Sigmoid colon (tissue), 4 donors: ENCODE data around the gene HMCN1.

Experiments used
- EP300 ChIP-seq, 4 donors: sonication (generic); formaldehyde crosslinking; IDR thresholded peaks; one replicate each; pipeline ENCODE4 v1.6.1; 2017; ENCODE audit warnings: antibody characterized with exemption in 4 of 4
- POLR2A ChIP-seq, 2 donors: fragments of 450-650 bp; IDR thresholded peaks; one replicate each; pipeline ENCODE4 v1.6.1; 2016; ENCODE audit warnings: antibody characterized with exemption in 2 of 2, mild to moderate bottlenecking in 2 of 2, moderate library complexity in 2 of 2
- POLR2AphosphoS5 ChIP-seq, 4 donors: sonication (generic); formaldehyde crosslinking; IDR thresholded peaks; one replicate each; pipeline ENCODE4 v1.6.1; 2017; ENCODE audit warnings: antibody characterized with exemption in 4 of 4
- TF ChIP-seq, protein P1 (sequence below), 4 experiments: fragments of 450-650 bp in 3 of 4; fragments of 200-600 bp in 1 of 4; IDR thresholded peaks; one replicate each; pipeline ENCODE4 v1.5.1; 2016 to 2019; ENCODE audit warnings: antibody characterized with exemption in 4 of 4, mild to moderate bottlenecking in 3 of 4, moderate library complexity in 2 of 4

DNA sequence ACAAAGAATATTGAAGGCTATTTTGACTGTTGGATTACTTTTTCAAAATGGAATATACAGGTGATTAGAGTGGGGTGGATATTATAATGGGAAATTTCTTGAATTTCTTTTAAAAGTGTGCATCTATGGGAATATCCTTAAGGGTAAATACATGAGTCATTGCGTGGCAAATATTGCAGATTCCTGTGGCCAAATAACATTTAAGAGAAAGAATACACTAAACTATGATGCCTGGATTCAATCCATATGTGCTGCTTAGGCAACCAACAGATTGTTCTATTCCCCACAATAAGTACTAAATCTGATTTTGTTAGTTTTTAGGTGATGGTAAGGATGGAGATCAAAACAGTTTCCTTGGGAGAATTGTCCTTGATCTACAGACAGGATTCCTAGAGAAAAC is 119.5 kb downstream of the HMCN1 start:
- TF ChIP-seq, protein P1, sequence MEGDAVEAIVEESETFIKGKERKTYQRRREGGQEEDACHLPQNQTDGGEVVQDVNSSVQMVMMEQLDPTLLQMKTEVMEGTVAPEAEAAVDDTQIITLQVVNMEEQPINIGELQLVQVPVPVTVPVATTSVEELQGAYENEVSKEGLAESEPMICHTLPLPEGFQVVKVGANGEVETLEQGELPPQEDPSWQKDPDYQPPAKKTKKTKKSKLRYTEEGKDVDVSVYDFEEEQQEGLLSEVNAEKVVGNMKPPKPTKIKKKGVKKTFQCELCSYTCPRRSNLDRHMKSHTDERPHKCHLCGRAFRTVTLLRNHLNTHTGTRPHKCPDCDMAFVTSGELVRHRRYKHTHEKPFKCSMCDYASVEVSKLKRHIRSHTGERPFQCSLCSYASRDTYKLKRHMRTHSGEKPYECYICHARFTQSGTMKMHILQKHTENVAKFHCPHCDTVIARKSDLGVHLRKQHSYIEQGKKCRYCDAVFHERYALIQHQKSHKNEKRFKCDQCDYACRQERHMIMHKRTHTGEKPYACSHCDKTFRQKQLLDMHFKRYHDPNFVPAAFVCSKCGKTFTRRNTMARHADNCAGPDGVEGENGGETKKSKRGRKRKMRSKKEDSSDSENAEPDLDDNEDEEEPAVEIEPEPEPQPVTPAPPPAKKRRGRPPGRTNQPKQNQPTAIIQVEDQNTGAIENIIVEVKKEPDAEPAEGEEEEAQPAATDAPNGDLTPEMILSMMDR (IDR thresholded peaks at IDR 0.05) = no peak
- TF ChIP-seq POLR2AphosphoS5 (IDR thresholded peaks at IDR 0.05) (no peak), EP300 (IDR thresholded peaks at IDR 0.05) (no peak), POLR2A (IDR thresholded peaks at IDR 0.05) (no peak)
